Right atrium auricular region (tissue), 2 donors: ENCODE results near the gene SVOP. TPM values are rescaled to one million over a fixed set of nuclear protein-coding genes. Genes with fewer than 3 reads are reported as not detected.

Source experiments
- DNase-seq: peaks from one replicate; pipeline ENCODE4 v3.0.0-alpha.2; 2019; ENCODE audit warnings: low spot score
- H3K27ac ChIP-seq, 2 donors: fragments of 200-600 bp; sonication (generic); 1 replicate in 1 of 2; 2 replicates in 1 of 2; pipeline ENCODE4 v1.5.1; 2016 to 2019
- H3K27me3 ChIP-seq, 2 donors: fragments of 200-600 bp; sonication (generic); one replicate each; pipeline versions ENCODE4 v1.5.1 to v1.6.0; 2017 to 2019
- H3K36me3 ChIP-seq: fragments of 200-600 bp; sonication (generic); one replicate; pipeline ENCODE4 v1.5.1; 2016
- H3K4me1 ChIP-seq, 2 donors: fragments of 200-600 bp; sonication (generic); one replicate each; pipeline versions ENCODE4 v1.5.1 to v1.6.0; 2017 to 2019
- H3K4me3 ChIP-seq, 2 donors: fragments of 200-600 bp; sonication (generic); 1 replicate in 1 of 2; 2 replicates in 1 of 2; pipeline ENCODE4 v1.5.1; 2017 to 2019; ENCODE audit warnings: mild to moderate bottlenecking in 1 of 2, moderate library complexity in 1 of 2
- H3K9me3 ChIP-seq, 2 donors: fragments of 200-600 bp; sonication (generic); one replicate each; pipeline ENCODE4 v1.5.1; 2019
- total RNA-seq, 2 donors: library from RNA; depleted of rRNA; stranded (reverse); fragments of >200 nt; gene quantifications; one replicate each; pipeline ENCODE4 v1.1.0, GENCODE V29; 2016
- TF ChIP-seq, protein P1 (sequence below), 2 donors: fragments of 200-600 bp; sonication (generic); IDR thresholded peaks; one replicate each; pipeline ENCODE4 v1.5.1; 2019; ENCODE audit warnings: antibody characterized with exemption in 2 of 2

SVOP gene
- total RNA-seq, 2 donors from 2014 or later = 0.08 TPM; not detected in 1

GRCh38 chr12:108918206-108918605 is 102.7 kb downstream of the SVOP start:
- no peak for DNase-seq
- Histone ChIP-seq H3K4me3 (no peak overlapping the region), H3K36me3 (no peaks in the 10 kb centered on the region), H3K9me3 (peaks cover 0 to 12% of the 10 kb centered on the region in 2 donors), H3K27ac (no peak overlapping the region), H3K27me3 (no peaks in the 10 kb centered on the region), H3K4me1 (peaks cover 0 to 8% of the 10 kb centered on the region in 2 donors)
- TF ChIP-seq, protein P1, sequence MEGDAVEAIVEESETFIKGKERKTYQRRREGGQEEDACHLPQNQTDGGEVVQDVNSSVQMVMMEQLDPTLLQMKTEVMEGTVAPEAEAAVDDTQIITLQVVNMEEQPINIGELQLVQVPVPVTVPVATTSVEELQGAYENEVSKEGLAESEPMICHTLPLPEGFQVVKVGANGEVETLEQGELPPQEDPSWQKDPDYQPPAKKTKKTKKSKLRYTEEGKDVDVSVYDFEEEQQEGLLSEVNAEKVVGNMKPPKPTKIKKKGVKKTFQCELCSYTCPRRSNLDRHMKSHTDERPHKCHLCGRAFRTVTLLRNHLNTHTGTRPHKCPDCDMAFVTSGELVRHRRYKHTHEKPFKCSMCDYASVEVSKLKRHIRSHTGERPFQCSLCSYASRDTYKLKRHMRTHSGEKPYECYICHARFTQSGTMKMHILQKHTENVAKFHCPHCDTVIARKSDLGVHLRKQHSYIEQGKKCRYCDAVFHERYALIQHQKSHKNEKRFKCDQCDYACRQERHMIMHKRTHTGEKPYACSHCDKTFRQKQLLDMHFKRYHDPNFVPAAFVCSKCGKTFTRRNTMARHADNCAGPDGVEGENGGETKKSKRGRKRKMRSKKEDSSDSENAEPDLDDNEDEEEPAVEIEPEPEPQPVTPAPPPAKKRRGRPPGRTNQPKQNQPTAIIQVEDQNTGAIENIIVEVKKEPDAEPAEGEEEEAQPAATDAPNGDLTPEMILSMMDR (IDR thresholded peaks at IDR 0.05) = no peak

- Histone ChIP-seq H3K27ac (no peak overlapping the region), H3K4me3 (no peak overlapping the region), H3K27me3 (no peaks in the 10 kb centered on the region), H3K4me1 (peaks cover 0 to 8% of the 10 kb centered on the region in 2 donors), H3K9me3 (peaks cover 0 to 7% of the 10 kb centered on the region in 2 donors), H3K36me3 (no peaks in the 10 kb centered on the region)
- TF ChIP-seq, protein P1 (IDR thresholded peaks at IDR 0.05) = no peak
- no peak for DNase-seq
These were observed 104.5 kb downstream of the SVOP start for GRCh38 chr12:108916336-108916735.

DNA sequence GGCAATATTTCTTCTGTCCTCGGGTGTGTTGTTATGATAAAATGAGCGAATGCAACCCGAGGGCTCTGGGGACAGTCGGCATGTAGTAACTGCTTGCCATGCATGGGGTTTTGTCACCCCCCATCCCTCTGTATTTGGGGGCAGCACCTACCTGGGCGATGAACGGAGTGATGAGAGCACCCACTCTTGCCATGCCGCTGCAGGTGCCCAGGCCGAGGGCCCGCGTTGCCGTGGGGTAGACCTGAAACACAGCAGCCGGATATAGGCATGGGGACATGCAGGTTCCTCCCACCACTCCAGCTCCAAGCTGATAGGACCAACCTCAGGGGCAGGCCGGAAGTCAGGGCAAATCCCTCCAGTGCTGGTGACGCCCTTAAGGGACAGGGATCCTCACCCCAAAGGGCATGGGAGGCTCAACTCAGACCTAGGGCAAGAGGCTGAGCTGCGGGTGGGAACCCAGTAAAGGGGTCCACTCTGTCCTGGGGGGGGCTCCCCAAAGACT is 105.2 kb downstream of the SVOP start:
- Histone ChIP-seq H3K4me1 (peaks cover 0 to 8% of the 10 kb centered on the region in 2 donors), H3K4me3 (no peak overlapping the region), H3K36me3 (no peaks in the 10 kb centered on the region), H3K9me3 (peaks cover 0 to 7% of the 10 kb centered on the region in 2 donors), H3K27ac (no peak overlapping the region), H3K27me3 (no peaks in the 10 kb centered on the region)
- no peak for DNase-seq
- TF ChIP-seq, protein P1 (IDR thresholded peaks at IDR 0.05) = no peak

- Histone ChIP-seq H3K9me3 (no peaks in the 10 kb centered on the region), H3K36me3 (no peaks in the 10 kb centered on the region), H3K4me1 (peaks cover 0 to 8% of the 10 kb centered on the region in 2 donors), H3K27ac (no peak overlapping the region), H3K27me3 (no peaks in the 10 kb centered on the region), H3K4me3 (no peak overlapping the region)
- peak; percentile 60 for DNase-seq
- TF ChIP-seq, protein P1 (IDR thresholded peaks at IDR 0.05) = no peak
These were observed 106.7 kb downstream of the SVOP start for GRCh38 chr12:108914121-108914531.

DNA sequence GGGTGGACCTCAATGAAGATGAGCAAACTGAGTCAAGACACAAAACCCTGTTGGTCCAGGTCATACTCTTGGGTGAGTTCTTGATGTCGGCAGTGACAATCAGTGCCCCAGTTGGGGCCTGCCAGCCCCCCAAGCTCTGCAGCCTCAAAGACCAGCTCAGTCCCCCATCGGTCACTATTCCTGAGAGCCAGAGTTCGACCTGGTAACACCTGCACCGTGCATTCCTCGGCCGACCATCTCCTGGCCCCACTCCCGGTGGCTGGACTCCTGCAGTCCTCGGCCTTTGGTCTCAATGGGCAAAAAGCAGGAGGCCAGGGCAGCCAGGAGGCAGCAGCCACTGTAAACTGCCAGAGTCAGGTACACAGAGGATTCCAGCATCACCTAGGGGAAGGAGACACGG is 108.5 kb downstream of the SVOP start:
- DNase-seq = no peak
- TF ChIP-seq, protein P1 (IDR thresholded peaks at IDR 0.05) = no peak
- no peaks in the 10 kb centered on the region for H3K36me3 ChIP-seq
- no peak overlapping the region for H3K4me3 ChIP-seq
- peaks cover 0 to 8% of the 10 kb centered on the region in 2 donors for H3K4me1 ChIP-seq
- H3K9me3 ChIP-seq = no peaks in the 10 kb centered on the region
- no peaks in the 10 kb centered on the region for H3K27me3 ChIP-seq
- no peak overlapping the region for H3K27ac ChIP-seq

- DNase-seq = no peak
- Histone ChIP-seq H3K4me3 (no peak overlapping the region), H3K4me1 (peaks cover 0 to 8% of the 10 kb centered on the region in 2 donors), H3K27me3 (no peaks in the 10 kb centered on the region), H3K27ac (no peak overlapping the region), H3K9me3 (no peaks in the 10 kb centered on the region), H3K36me3 (no peaks in the 10 kb centered on the region)
- TF ChIP-seq, protein P1 (IDR thresholded peaks at IDR 0.05) = no peak
These were observed 109.0 kb downstream of the SVOP start for GRCh38 chr12:108911915-108912314.
